HG02884 (cell line): ENCODE data around the gene FAM229B.
A peak's percentile ranks its signal among the peaks of the same experiment; 100 is the strongest.
"Not testable (repeated sequence)": the region's sequence is repeated elsewhere in the genome, so short reads cannot be mapped to it uniquely, and the experiment has no call there.

Source experiments
- ATAC-seq: cut with Tn5 transposase; IDR thresholded peaks from one replicate; pipeline ENCODE4 v1.9.1; 2021; ENCODE audit warnings: mild to moderate bottlenecking, moderate library complexity; ENCODE audit not compliant: unreplicated experiment

FAM229B gene

GRCh38 chr6:112087136-112087911, at the start of gene FAM229B, which contains the start of gene TUBE1:
Gene FAM229B, plus strand, starts transcription at chr6:112087591. Its CDS starts 11,693 bp downstream, at chr6:112099284.
Gene TUBE1, minus strand, starts transcription at chr6:112087482. Its CDS starts 48 bp downstream, at chr6:112087434.
- peak; percentile 96 for ATAC-seq

DNA sequence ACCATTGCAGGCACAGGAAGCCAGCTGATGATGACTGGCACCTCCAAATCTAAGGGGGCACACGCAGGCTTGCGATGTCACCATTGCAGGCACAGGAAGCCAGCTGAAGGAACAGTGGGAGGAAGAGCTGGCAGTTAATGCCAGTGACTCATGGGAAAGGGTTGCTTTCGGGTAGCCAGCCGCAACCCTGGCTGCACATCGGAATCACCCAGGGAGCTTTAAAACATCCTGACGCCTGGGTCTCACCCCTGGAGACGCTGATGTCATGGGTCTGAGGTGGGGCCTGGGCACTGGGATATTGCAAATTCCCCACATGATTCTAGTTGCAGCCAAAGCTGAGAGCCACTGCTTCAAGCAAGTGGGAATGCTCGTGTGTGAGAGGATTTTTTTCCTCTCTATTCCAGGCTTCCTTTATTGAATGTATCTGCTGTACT, 49.6 kb upstream of the FAM229B start:
- no peak for ATAC-seq

DNA sequence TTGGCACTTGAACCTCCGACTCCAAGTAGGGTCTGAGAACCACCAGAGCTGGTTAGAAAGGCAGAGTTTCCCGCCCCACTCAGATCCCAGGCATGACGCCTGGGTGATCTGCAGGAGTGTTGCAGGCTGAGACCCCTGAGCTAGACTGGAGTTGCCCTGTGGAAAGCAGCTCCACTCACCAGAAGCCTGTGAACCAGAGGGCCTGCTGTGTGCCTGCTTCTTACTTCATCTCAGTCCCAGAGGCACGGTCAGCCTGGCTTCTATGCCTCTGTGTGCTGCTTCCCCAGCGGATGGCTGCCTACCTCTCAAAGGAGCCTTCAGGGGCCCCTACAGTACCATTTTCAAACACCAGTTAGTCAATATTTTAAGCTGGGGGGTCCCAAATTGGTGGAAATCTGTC, 49.1 kb upstream of the FAM229B start:
- no peak for ATAC-seq

DNA sequence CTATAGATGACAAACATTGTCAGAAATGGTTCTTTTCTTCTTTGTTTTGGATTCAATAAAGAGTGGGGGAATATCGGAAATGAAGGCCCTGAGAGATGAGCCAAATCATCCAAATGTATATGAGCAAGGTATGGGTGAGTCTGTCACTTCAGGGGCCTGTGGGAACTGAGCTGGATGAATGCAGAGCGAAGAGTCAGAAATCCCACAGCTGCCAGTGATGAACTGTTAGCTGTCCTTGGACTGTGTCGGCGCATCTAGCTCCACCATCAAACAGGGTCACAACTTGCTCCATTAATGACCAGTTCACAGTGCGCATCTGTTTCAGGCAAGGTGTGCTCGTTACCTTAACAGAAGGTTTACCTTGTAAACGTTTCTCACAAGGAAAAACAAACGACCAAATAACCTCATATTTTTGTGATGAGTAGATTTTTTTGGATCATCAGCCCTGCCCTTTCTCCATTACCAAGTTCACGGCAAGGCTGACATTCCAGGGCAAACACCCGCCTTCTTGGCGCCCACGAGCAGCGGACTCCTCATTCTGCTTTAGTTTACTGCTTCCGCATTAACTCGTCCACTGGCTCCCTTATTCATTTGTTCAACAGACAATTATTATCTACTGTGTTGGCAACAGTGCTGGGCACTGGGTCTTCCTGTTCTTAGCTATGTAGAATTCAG, 48.5 kb upstream of the FAM229B start:
- no peak for ATAC-seq

- no peak for ATAC-seq
Observed at GRCh38 chr6:112039431-112039770, 48.0 kb upstream of the FAM229B start.

GRCh38 chr6:112040956-112041355, 46.4 kb upstream of the FAM229B start:
- ATAC-seq: no peak

DNA sequence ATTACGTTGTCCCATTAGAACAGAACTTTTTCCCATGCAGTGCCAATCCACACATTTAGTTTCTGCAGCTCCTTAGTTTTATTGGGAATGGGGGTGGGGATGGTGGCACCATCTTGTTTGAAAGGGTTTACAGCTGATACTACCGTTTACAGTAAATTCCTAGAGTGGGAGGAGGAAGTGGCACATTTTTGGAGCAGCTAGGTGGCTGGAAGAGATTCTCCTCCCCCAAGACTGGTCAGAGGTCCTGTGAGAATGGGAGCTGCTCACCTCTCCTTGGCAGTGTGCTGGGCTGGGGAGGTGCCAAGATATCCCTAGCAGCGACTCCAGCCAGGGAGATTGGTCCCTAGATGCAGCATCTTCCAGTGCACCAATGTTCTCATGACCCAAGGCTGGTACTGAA, 45.9 kb upstream of the FAM229B start:
- ATAC-seq: no peak

DNA sequence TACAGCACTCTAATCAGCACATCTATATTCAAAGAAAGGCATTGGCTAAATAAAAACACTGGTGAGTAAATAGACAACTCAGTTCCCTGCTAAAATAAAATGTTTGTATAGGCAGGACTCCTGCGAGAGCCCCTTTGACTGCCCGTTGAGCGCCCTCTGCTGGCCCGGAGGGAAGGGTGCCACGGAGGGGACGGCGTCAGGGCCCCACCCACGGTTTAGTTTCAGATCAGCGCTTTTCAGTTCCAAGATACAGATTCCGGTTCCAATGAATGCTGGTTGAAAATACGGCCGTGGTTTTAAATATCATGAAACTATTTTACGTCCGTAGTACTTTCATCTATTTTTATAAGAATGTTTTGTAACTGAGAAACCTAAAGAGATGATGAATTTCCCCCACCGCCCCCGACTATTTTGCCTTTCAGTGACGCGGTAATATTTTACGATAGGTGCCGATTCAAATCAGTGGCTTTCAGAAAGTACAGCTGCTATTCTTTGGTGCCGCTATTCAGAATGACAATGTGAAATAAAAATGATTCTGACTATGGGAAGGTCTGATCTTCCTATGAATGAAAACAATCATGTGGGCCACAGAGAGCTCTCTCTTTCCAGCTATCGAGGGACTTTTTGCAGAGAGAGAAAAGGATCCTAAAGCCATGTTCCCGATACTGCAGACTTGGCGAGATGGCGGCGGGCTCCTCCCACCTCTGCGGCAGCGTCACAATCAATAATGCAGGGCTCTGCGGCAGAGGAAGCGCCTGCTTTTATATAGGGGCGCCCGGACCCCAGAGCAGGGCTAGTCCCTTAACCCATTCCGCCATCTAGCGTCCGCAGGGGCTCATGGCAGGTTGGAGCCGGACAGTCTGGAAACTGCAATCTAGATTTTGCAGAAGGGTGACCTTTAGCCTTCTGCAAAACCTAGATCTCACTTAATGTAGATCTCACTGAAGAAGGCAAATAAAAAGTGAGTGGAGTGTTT, 44.1 kb upstream of the FAM229B start:
- ATAC-seq: peak; percentile 90

GRCh38 chr6:112044196-112044595, 43.2 kb upstream of the FAM229B start:
- no peak for ATAC-seq

DNA sequence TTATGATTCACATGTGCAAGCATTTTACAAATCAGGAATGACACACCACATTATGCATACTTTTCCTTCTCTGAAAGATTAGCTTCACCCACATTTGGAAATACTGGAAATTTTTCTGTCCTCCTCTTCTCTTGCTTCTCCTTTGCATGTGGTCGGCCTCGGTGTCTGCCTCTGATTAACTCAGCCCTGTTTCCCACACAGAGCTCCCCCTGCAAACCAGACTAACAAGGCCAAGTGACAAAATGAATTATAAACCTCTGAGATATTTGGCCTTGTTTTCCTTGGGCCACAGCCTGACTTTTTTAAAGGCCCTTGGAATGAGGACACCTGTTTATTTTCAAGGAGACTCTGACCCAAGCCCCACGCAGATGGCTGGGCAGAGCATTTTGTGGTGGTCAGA, 42.5 kb upstream of the FAM229B start:
- ATAC-seq: no peak

DNA sequence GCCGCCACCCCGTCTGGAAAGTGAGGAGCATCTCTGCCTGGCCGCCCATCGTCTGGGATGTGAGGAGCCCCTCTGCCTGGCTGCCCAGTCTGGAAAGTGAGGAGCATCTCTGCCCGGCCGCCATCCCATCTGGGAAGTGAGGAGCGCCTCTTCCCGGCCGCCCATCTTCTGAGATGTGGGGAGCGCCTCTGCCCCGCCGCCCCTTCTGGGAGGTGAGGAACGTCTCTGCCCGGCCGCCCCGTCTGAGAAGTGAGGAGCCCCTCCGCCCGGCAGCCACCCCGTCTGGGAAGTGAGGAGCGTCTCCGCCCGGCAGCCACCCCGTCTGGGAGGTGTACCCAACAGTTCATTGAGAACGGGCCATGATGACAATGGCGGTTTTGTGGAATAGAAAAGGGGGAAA, 39.9 kb upstream of the FAM229B start:
- not testable (repeated sequence) for ATAC-seq

DNA sequence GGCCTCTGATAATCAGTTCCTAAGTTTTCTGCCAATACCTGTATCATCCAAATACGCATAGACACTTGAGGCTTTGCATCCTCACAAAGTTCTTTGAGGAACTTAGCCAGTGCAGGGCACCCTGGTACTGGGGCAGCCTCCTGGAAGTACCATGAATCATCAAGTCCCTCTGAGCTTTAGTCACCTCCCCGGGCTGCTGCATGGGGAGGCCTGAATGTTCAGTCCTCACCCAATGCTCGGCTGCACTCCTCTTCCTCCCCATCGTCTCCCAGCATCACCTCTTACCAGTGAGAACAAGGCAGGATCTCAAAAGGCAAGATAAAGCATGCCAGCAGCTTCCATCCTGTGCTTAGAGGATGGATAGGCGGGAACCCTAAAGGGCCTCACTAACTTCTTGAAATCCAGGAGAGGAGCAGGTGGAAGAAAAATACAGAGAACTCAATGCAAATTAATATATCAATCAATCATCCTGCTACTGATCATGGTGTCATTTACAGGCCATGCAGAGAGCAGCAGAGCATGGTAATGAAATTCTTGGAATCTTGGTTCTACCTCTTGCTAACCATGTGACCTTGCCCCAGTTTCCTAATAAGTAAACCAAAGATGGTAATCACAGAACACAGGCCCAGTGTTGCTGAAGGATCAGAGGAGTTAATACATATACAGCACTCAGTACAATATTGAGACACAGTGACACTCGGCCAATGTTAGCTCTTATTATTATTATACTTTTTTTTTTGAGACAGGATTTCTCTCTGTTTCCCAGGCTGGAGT, 38.2 kb upstream of the FAM229B start:
- no peak for ATAC-seq

GRCh38 chr6:112049996-112050395, 37.4 kb upstream of the FAM229B start:
- ATAC-seq: no peak

DNA sequence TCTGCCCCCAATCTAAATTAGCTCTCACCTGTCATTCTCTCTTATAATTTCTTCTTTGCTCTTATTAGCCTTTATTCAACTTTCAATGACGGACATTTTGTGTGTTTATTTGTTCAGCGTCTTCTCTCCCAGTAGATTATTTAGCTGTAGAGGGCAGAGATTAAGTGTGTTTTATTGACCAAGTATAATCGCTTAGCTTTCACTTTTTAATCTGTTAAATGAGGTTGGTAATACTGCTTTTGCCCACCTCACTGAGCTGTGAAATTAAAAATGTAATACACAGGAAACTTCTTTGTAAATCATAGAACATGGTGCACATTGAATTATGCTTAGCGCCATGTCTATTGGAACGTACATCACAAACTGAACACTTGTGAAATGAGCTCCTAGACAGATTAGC, 37.0 kb upstream of the FAM229B start:
- ATAC-seq: no peak

GRCh38 chr6:112051251-112051740, 36.1 kb upstream of the FAM229B start:
- ATAC-seq: not testable (repeated sequence)

DNA sequence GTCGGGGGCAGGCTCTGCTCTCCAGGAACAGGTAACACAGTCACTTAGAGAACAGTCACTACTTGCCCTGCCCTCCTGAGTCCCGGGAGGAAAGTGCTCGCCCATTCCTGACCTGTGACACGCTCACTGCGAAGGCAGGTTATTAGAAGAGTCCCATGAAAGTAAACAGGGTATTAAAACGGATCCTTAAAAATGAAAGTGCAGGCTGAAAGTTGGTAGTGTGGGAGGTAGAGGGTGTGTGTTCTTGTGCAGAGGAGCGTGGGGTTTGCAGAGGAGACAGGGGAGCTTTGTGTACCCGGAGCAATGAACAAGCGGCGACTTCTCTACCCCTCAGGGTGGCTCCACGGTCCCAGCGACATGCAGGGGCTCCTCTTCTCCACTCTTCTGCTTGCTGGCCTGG, 33.4 kb upstream of the FAM229B start, which contains the start of gene CCN6:
CCN6 (plus strand) TSS at position 104 of the 400 bp plus-strand sequence; CDS start at position 358, 254 bp downstream.
- ATAC-seq: no peak

DNA sequence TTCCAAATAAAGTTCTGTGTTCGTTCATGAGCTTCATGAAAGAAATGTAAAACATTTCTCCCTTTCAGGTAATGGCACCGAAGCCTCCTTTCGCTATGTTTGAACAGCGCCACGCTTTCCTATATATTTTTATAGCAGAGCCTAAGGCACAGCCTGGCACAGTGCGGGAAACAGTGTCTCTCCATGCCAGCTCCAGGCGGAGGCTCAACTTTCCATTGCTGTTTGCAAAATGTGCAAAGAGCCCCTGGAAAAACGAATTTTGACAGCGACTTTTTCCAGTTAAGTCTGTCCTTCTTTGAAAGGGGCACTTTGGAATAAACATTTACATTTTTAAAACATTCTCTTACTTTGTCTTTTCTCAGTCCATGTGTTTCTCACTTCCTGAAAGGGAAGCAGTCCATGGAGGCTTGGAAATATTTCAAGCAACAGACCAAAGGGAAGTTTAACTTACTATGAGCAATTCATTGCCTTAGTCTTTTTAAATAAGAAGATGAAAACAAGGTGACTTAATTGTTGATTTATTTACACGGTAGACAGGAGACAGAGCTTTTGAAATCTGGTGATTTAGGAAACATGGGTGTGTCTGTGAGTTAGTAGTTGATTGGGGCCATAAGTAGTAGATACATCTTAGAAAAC, 32.7 kb upstream of the FAM229B start:
- ATAC-seq: no peak

- ATAC-seq: no peak
Observed at GRCh38 chr6:112058243-112059032, 29.0 kb upstream of the FAM229B start.

DNA sequence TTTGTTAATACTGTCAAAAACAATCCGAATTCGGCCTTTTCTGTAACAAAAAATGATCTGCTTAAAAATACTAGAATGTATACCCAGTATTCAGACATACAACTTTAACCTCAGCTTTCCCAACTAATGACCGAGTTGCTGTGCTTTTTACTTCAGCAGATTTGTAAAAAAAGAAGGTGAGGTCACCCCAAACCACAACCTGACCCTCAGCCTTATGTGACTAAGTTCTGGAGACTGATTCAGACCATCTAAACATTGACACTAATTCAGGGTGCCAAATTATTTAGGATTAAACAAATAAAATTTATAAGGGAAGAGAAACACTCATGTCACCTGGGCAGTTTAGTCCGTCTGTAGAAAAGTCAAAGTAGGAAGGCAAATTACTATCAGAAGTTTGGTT, 25.8 kb upstream of the FAM229B start:
- no peak for ATAC-seq
